DND-41 (cell line): Measurements from ENCODE around the gene AK8.

ENCODE experiments used
- ATAC-seq: fragments of 200-7000 bp; cut with Tn5 transposase; 3 replicates; pipeline ENCODE4 v1.9.1; 2021; ENCODE audit warnings: low read depth; ENCODE audit not compliant: insufficient read depth
- DNase-seq: peaks from one replicate; pipeline ENCODE4 v3.0.0-alpha.2; 2020
- H2AFZ ChIP-seq: 2 replicates; pipeline ENCODE4 v1.6.0; 2012; ENCODE audit warnings: low read depth, low read length
- H3K27ac ChIP-seq: 2 replicates; pipeline ENCODE4 v1.5.1; 2012; ENCODE audit warnings: low read length, inconsistent platforms
- H3K27me3 ChIP-seq: fragments of 200-600 bp; sonication (generic); 2 replicates; pipeline ENCODE4 v1.6.0; 2012; ENCODE audit warnings: low read length, mild to moderate bottlenecking, inconsistent platforms; ENCODE audit not compliant: insufficient read depth, poor library complexity
- H3K36me3 ChIP-seq: 2 replicates; pipeline ENCODE4 v1.5.1; 2012; ENCODE audit warnings: low read length, inconsistent platforms; ENCODE audit not compliant: insufficient read depth
- H3K4me1 ChIP-seq: 2 replicates; pipeline ENCODE4 v1.5.1; 2012; ENCODE audit warnings: mild to moderate bottlenecking, low read length; ENCODE audit not compliant: insufficient read depth
- H3K4me2 ChIP-seq: 2 replicates; pipeline ENCODE4 v1.6.0; 2012; ENCODE audit warnings: mild to moderate bottlenecking, moderate library complexity, low read length, inconsistent platforms; ENCODE audit not compliant: insufficient read depth
- H3K4me3 ChIP-seq, 2 experiments: fragments of 200-600 bp in 1 of 2; shearing (Covaris generic) in 1 of 2; 2 replicates each; pipeline ENCODE4 v1.5.1; 2012 to 2016; ENCODE audit warnings: inconsistent platforms in 2 of 2, low read length in 2 of 2, mild to moderate bottlenecking in 2 of 2, low read depth in 1 of 2, moderate library complexity in 1 of 2
- H3K79me2 ChIP-seq: 2 replicates; pipeline ENCODE4 v1.6.0; 2012; ENCODE audit warnings: low read length, inconsistent platforms; ENCODE audit not compliant: insufficient read depth
- H3K9ac ChIP-seq: 2 replicates; pipeline ENCODE4 v1.6.0; 2012; ENCODE audit warnings: low read depth, mild to moderate bottlenecking, inconsistent platforms, low read length, moderate library complexity
- H3K9me3 ChIP-seq: 2 replicates; pipeline ENCODE4 v1.5.1; 2012; ENCODE audit warnings: low read length, moderate library complexity, mild to moderate bottlenecking, inconsistent platforms; ENCODE audit not compliant: insufficient read depth, severe bottlenecking
- H4K20me1 ChIP-seq: 2 replicates; pipeline ENCODE4 v1.6.0; 2012; ENCODE audit warnings: low read length; ENCODE audit not compliant: insufficient read depth
- EZH2 ChIP-seq: IDR thresholded peaks from 3 replicates; pipeline ENCODE4 v1.6.1; 2012; ENCODE audit warnings: borderline replicate concordance, low read depth, mild to moderate bottlenecking, moderate library complexity, low read length, inconsistent platforms; ENCODE audit not compliant: severe bottlenecking
- TF ChIP-seq, protein P1 (sequence below): IDR thresholded peaks from 2 replicates; pipeline ENCODE4 v1.5.1; 2012; ENCODE audit warnings: borderline replicate concordance, low read length, moderate library complexity, mild to moderate bottlenecking; ENCODE audit not compliant: poor library complexity, severe bottlenecking; ENCODE audit errors: extremely low read depth

Gene AK8

DNA sequence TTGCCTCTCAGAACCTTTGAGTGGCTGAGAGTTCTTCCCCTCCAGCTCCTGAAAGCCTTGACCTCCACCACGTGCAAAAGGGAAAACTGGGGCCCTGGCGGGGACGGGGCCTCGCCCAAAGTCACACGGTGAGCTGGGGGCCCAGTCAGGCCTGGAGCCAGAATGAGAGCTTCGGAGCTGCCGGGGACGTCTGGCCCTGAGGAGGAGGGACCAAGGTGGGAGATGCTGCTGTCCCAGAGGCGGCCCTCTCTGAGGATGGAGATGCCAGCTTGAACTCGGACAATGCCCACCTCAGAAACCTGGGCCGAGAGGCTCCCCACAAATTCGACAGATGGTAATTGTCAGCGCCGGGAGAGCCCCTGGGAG lies 643 bp downstream of the AK8 start:
- ATAC-seq, result no peak
- Histone ChIP-seq H3K4me3 (peak overlapping the region in 1 of 2 experiments; percentile 89; a peak in 3 of 4 replicates), H3K4me1 (peaks cover 20% of the 10 kb centered on the region), H3K9me3 (no peaks in the 10 kb centered on the region), H3K4me2 (peak overlapping the region; percentile 78), H3K9ac (peak overlapping the region; percentile 83), H4K20me1 (no peaks in the 10 kb centered on the region), H3K27ac (no peak overlapping the region), H2AFZ (peak overlapping the region; percentile 89), H3K27me3 (no peaks in the 10 kb centered on the region), H3K36me3 (no peaks in the 10 kb centered on the region; the same call in 1 of the 2 replicates), H3K79me2 (no peaks in the 10 kb centered on the region)
- DNase-seq, result no peak
- TF ChIP-seq, protein P1, sequence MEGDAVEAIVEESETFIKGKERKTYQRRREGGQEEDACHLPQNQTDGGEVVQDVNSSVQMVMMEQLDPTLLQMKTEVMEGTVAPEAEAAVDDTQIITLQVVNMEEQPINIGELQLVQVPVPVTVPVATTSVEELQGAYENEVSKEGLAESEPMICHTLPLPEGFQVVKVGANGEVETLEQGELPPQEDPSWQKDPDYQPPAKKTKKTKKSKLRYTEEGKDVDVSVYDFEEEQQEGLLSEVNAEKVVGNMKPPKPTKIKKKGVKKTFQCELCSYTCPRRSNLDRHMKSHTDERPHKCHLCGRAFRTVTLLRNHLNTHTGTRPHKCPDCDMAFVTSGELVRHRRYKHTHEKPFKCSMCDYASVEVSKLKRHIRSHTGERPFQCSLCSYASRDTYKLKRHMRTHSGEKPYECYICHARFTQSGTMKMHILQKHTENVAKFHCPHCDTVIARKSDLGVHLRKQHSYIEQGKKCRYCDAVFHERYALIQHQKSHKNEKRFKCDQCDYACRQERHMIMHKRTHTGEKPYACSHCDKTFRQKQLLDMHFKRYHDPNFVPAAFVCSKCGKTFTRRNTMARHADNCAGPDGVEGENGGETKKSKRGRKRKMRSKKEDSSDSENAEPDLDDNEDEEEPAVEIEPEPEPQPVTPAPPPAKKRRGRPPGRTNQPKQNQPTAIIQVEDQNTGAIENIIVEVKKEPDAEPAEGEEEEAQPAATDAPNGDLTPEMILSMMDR, result no peak
- no peak for TF ChIP-seq EZH2

DNA sequence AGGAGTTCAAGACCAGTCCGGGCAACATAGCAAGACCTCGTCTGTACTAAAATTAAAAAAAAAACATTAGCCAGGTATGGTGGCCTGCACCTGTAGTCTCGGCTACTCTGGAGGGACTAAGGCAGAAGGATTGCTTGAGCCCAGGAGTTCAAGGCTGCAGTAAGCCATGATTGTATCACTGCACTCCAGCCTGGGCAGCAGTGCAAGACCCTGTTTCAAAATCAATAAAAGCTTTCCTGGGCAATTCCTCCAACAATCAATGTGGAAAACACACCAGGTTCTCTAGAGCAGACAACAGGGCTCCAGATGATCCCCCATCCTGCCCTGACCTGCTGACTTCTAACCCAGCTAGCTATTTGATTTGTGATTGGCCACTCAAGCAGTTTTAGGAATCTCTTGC lies 1.2 kb downstream of the AK8 start:
- H3K27me3 ChIP-seq, result no peaks in the 10 kb centered on the region
- no peaks in the 10 kb centered on the region for H3K9me3 ChIP-seq
- no peak overlapping the region for H3K27ac ChIP-seq
- H3K36me3 ChIP-seq, result no peaks in the 10 kb centered on the region; the same call in 1 of the 2 replicates
- H4K20me1 ChIP-seq, result no peaks in the 10 kb centered on the region
- peaks cover 20% of the 10 kb centered on the region for H3K4me1 ChIP-seq
- no peak overlapping the region for H3K4me3 ChIP-seq
- ATAC-seq, result no peak
- H3K79me2 ChIP-seq, result no peaks in the 10 kb centered on the region
- no peak overlapping the region for H3K9ac ChIP-seq
- TF ChIP-seq, protein P1, result no peak
- no peak for TF ChIP-seq EZH2
- peak overlapping the region; percentile 78 for H3K4me2 ChIP-seq
- H2AFZ ChIP-seq, result no peak overlapping the region
- DNase-seq, result no peak

DNA sequence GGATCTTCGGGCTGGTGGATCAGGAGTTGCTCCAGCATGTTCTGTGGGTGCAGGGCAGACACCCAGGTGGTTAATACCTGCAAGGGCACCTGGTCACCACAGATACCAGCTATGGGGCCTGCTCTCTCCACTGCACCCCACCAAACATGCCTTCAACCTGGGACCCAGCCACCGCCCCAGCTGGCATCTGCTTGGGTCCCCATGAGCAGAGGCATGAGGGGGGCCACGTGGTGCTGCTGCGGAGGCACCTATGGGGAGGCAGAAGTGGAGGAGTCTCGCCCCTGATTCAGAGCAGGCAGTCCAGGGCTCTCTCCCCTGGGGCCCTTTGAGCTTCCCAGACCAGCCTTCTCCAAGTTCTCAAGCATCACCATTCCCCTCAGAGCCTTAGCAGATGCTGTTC lies 2.9 kb downstream of the AK8 start:
- H3K9ac ChIP-seq, result no peak overlapping the region

More for the DNA sequence above, 2.9 kb downstream of the AK8 start:
- Histone ChIP-seq H3K27ac (no peak overlapping the region), H3K4me2 (no peak overlapping the region), H3K9me3 (no peaks in the 10 kb centered on the region), H3K79me2 (no peaks in the 10 kb centered on the region), H3K4me3 (no peak overlapping the region), H4K20me1 (no peaks in the 10 kb centered on the region), H2AFZ (no peak overlapping the region), H3K4me1 (peaks cover 20% of the 10 kb centered on the region), H3K27me3 (no peaks in the 10 kb centered on the region), H3K36me3 (no peaks in the 10 kb centered on the region; the same call in 1 of the 2 replicates)
- DNase-seq (no peak), ATAC-seq (no peak)
- TF ChIP-seq, protein P1, result no peak
- no peak for TF ChIP-seq EZH2
